BLaER1 (cell line): Measurements from ENCODE around the gene RNF115.
A peak's percentile ranks its signal among the peaks of the same experiment; 100 is the strongest.
"Not testable (repeated sequence)": the region's sequence is repeated elsewhere in the genome, so short reads cannot be mapped to it uniquely, and the experiment has no call there.

Source experiments
- H3K27ac ChIP-seq: shearing (Covaris generic); formaldehyde crosslinking; 2 replicates; pipeline ENCODE4 v1.8.1; 2022
- H3K27me3 ChIP-seq: shearing (Covaris generic); formaldehyde crosslinking; 2 replicates; pipeline ENCODE4 v1.8.1; 2022
- H3K36me3 ChIP-seq: shearing (Covaris generic); formaldehyde crosslinking; 2 replicates; pipeline ENCODE4 v1.8.1; 2022
- H3K4me1 ChIP-seq: shearing (Covaris generic); formaldehyde crosslinking; 2 replicates; pipeline ENCODE4 v1.8.1; 2022
- H3K4me2 ChIP-seq: shearing (Covaris generic); formaldehyde crosslinking; 2 replicates; pipeline ENCODE4 v1.8.1; 2022
- H3K4me3 ChIP-seq: shearing (Covaris generic); formaldehyde crosslinking; 2 replicates; pipeline ENCODE4 v1.8.1; 2022
- H3K9ac ChIP-seq: shearing (Covaris generic); formaldehyde crosslinking; 2 replicates; pipeline ENCODE4 v1.8.1; 2022
- H3K9me3 ChIP-seq: shearing (Covaris generic); formaldehyde crosslinking; 2 replicates; pipeline ENCODE4 v1.8.1; 2022
- H4K20me1 ChIP-seq: shearing (Covaris generic); formaldehyde crosslinking; 2 replicates; pipeline ENCODE4 v1.8.1; 2022
- Cebpa-rat ChIP-seq: shearing (Covaris generic); IDR thresholded peaks from 2 replicates; pipeline ENCODE4 v1.8.1; 2022

Gene RNF115

GRCh38 chr1:145799806-145800205, 24.1 kb downstream of the RNF115 start:
- Histone ChIP-seq H3K27me3 (no peaks in the 10 kb centered on the region), H3K4me2 (no peak overlapping the region), H4K20me1 (peaks cover 45% of the 10 kb centered on the region), H3K36me3 (peaks cover 38% of the 10 kb centered on the region), H3K9ac (no peak overlapping the region), H3K4me1 (no peaks in the 10 kb centered on the region), H3K27ac (no peak overlapping the region), H3K9me3 (peaks cover 50% of the 10 kb centered on the region), H3K4me3 (no peak overlapping the region)
- TF ChIP-seq Cebpa-rat: no peak

DNA sequence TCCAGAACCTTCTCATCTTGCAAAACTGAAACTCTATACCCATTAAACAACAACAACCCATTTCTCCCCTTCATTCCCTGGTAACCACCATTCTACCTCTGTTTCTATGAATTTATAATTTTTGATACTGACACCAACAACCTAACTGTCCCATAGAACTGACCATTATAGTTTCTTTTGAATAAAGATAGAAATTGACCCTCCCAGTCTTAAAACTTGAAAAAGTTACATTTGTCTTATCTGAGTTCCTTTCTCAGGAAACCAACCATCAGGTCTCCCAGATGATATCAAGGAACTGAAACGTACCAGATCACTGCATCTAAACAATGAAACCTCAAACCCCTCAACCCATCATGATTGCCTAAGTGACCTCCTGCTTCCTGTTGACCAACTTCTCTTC, 27.1 kb downstream of the RNF115 start:
- peaks cover 56% of the 10 kb centered on the region for H3K9me3 ChIP-seq
- peaks cover 68% of the 10 kb centered on the region for H3K36me3 ChIP-seq
- no peaks in the 10 kb centered on the region for H3K27me3 ChIP-seq
- H3K9ac ChIP-seq: no peak overlapping the region
- H3K4me2 ChIP-seq: no peak overlapping the region
- no peak for TF ChIP-seq Cebpa-rat
- H3K27ac ChIP-seq: no peak overlapping the region
- H4K20me1 ChIP-seq: peaks cover 27% of the 10 kb centered on the region; the same call in 1 of the 2 replicates
- H3K4me1 ChIP-seq: no peaks in the 10 kb centered on the region
- peak overlapping the region; percentile 7; the same call in 1 of the 2 replicates for H3K4me3 ChIP-seq

- no peak overlapping the region for H3K4me3 ChIP-seq
- no peaks in the 10 kb centered on the region for H3K27me3 ChIP-seq
- H3K4me1 ChIP-seq: no peaks in the 10 kb centered on the region
Measured at GRCh38 chr1:145795257-145795881, 28.5 kb downstream of the RNF115 start.

DNA sequence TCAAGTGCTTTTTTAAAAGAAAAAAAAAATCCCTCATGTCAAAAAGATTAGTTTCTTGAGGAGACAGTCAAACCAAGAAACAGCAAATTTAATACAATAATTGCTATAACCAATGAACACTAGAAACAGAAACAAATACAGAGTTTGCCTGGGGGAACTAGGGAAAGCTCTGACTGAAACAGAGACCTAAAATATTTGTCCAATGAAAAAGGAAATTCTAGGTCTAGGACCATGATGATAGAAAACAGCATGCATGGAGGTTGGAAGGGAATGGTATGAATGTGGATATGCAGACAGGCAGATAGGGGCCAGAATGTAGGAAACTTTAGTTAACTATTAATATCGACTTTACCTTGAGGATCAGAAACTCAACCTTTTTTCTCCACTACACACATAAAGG, 31.4 kb downstream of the RNF115 start:
- Histone ChIP-seq H4K20me1 (peaks cover 17% of the 10 kb centered on the region; the same call in 1 of the 2 replicates), H3K4me1 (no peaks in the 10 kb centered on the region), H3K9me3 (peaks cover 33% of the 10 kb centered on the region), H3K27ac (no peak overlapping the region), H3K36me3 (peaks cover 79% of the 10 kb centered on the region), H3K4me2 (no peak overlapping the region), H3K9ac (no peak overlapping the region), H3K4me3 (no peak overlapping the region), H3K27me3 (no peaks in the 10 kb centered on the region)
- no peak for TF ChIP-seq Cebpa-rat

More at GRCh38 chr1:145795257-145795881, 28.5 kb downstream of the RNF115 start:
- no peak overlapping the region for H3K9ac ChIP-seq
- no peak for TF ChIP-seq Cebpa-rat
- peaks cover 69% of the 10 kb centered on the region for H3K36me3 ChIP-seq
- no peak overlapping the region for H3K4me2 ChIP-seq
- H4K20me1 ChIP-seq: peaks cover 13% of the 10 kb centered on the region; the same call in 1 of the 2 replicates
- H3K27ac ChIP-seq: no peak overlapping the region
- peaks cover 56% of the 10 kb centered on the region for H3K9me3 ChIP-seq

GRCh38 chr1:145791860-145792259, 32.0 kb downstream of the RNF115 start:
- H3K4me3 ChIP-seq, H3K4me1 ChIP-seq, H3K27me3 ChIP-seq, H3K4me2 ChIP-seq, H3K27ac ChIP-seq, H3K9ac ChIP-seq: not testable (repeated sequence)
- H3K36me3 ChIP-seq: peaks cover 79% of the 10 kb centered on the region
- H3K9me3 ChIP-seq: peaks cover 27% of the 10 kb centered on the region
- H4K20me1 ChIP-seq: peaks cover 17% of the 10 kb centered on the region; the same call in 1 of the 2 replicates

DNA sequence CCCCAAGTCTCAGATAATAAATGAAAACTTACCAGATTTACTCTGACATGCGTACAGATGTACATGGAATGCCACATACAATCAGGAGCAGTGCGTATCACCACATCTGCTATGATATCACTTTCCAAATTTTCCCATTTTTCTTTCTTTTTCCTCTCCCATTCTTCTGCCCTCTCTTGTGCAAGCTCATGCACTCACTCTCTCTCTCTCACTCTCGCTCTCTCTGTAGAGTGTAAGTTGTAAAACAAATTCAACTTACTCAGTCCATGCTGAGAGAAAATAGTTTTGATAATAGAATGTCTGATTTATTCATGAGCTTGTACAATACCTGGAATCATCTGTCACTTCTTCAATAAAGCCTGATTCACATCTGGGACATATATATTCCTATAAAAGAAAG, 35.3 kb downstream of the RNF115 start:
- no peak overlapping the region for H3K27ac ChIP-seq
- no peaks in the 10 kb centered on the region for H3K9me3 ChIP-seq
- H3K4me3 ChIP-seq: no peak overlapping the region
- H3K4me2 ChIP-seq: no peak overlapping the region
- peaks cover 55% of the 10 kb centered on the region for H3K36me3 ChIP-seq
- no peak overlapping the region for H3K9ac ChIP-seq
- H3K4me1 ChIP-seq: no peaks in the 10 kb centered on the region
- no peaks in the 10 kb centered on the region for H3K27me3 ChIP-seq
- H4K20me1 ChIP-seq: peaks cover 17% of the 10 kb centered on the region; the same call in 1 of the 2 replicates
- TF ChIP-seq Cebpa-rat: no peak

GRCh38 chr1:145786271-145786670, 37.6 kb downstream of the RNF115 start:
- 0 out of 2 replicates have a peak, but pooled peaks cover 10% of the 10 kb centered on the region for H4K20me1 ChIP-seq
- no peak overlapping the region for H3K4me2 ChIP-seq
- H3K9me3 ChIP-seq: no peaks in the 10 kb centered on the region
- no peak for TF ChIP-seq Cebpa-rat
- H3K4me1 ChIP-seq: no peaks in the 10 kb centered on the region
- H3K36me3 ChIP-seq: peaks cover 55% of the 10 kb centered on the region
- H3K27ac ChIP-seq: no peak overlapping the region
- H3K4me3 ChIP-seq: no peak overlapping the region
- H3K27me3 ChIP-seq: no peaks in the 10 kb centered on the region
- H3K9ac ChIP-seq: no peak overlapping the region

DNA sequence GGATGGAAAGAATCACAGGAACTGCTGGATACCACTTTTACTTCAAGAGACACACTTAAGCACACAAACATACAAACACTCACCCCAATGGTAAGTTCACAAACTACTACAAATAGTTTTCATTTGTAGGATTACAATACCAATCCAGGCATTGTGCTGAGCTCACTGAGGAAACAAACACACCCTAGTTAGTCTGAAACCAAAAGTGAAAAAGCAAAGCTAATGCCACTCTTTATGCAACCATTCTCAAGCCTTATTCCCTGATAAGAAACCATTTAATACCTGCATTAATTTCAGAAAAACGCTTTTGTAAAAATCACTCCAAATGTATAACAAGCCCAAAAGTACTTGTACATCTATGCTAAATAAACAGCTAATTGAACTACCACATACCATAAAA, 38.3 kb downstream of the RNF115 start:
- Histone ChIP-seq H3K27ac (no peak overlapping the region), H3K9me3 (no peaks in the 10 kb centered on the region), H3K9ac (no peak overlapping the region), H3K27me3 (no peaks in the 10 kb centered on the region), H3K36me3 (peaks cover 55% of the 10 kb centered on the region), H3K4me2 (no peak overlapping the region), H3K4me1 (no peaks in the 10 kb centered on the region), H3K4me3 (no peak overlapping the region), H4K20me1 (0 out of 2 replicates have a peak, but pooled peaks cover 10% of the 10 kb centered on the region)
- no peak for TF ChIP-seq Cebpa-rat

DNA sequence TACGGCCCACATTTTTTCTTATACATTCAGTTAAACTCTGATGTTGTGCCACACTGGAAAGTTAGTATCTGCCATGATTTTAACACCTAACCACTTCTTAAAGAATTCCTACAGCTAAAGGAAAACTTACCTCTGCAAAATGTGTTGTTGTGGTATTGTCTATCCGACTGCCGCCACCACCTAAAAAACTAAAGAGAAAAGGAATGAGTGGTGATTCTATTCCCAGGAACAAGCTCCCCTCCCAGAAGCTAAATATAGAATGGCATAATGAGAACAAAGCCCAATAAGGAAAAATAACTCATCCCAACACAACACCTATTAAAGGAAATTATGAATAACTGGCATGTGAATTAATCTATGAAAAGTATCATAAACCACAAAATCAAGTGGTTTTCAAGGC, 39.5 kb downstream of the RNF115 start:
- H3K9me3 ChIP-seq: no peaks in the 10 kb centered on the region
- no peak overlapping the region for H3K4me3 ChIP-seq
- no peak for TF ChIP-seq Cebpa-rat
- H3K9ac ChIP-seq: no peak overlapping the region
- H3K36me3 ChIP-seq: peaks cover 64% of the 10 kb centered on the region
- no peaks in the 10 kb centered on the region for H3K27me3 ChIP-seq
- H3K4me1 ChIP-seq: no peaks in the 10 kb centered on the region
- 0 out of 2 replicates have a peak, but pooled peaks cover 10% of the 10 kb centered on the region for H4K20me1 ChIP-seq
- no peak overlapping the region for H3K4me2 ChIP-seq
- H3K27ac ChIP-seq: no peak overlapping the region

DNA sequence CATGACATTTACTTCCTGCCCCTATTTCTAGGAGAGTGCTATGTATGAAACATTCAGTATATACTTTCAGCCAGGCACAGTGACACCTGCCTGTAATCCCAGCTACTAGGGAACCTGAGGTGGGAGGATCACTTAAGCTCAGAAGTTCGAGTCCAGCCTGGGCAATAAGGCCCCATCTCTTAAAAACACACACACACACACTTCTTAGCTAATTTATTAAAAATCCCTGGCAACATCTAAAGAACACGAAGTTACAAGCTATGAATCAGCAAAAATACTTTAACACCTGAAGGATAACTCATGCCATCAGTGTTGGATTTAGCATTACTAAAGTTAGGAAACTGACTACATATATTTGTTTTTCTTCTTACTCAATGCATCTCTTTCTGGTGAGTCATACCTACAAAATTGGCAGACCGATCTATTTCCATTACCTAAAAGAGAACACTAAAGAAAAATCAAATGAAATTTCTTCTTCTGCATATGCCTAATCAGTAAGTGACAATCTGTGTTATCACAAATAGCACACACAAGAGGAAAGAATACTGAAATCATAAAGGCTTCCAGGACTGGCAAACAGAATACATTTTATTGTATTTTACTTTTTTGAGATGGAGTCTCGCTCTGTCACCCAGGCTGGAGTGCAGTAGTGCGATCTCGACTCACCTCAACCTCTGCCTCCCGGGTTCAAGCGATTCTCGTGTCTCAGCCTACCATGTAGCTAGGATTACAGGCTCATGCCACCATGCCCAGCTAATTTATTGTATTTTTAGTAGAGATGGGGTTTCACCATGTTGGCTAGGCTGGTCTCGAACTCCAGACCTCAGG, 41.4 kb downstream of the RNF115 start:
- Histone ChIP-seq H3K9me3 (no peaks in the 10 kb centered on the region), H3K27me3 (no peaks in the 10 kb centered on the region), H4K20me1 (0 out of 2 replicates have a peak, but pooled peaks cover 5% of the 10 kb centered on the region), H3K4me2 (no peak overlapping the region), H3K9ac (no peak overlapping the region), H3K4me3 (no peak overlapping the region), H3K27ac (no peak overlapping the region), H3K36me3 (peaks cover 57% of the 10 kb centered on the region), H3K4me1 (no peaks in the 10 kb centered on the region)
- no peak for TF ChIP-seq Cebpa-rat
